GM19025 (cell line): ENCODE data around the gene MED29.

Experiments
- ATAC-seq: cut with Tn5 transposase; IDR thresholded peaks from one replicate; pipeline ENCODE4 v1.9.1; 2021; ENCODE audit warnings: mild to moderate bottlenecking, low read depth, moderate library complexity; ENCODE audit not compliant: unreplicated experiment

MED29 gene

DNA sequence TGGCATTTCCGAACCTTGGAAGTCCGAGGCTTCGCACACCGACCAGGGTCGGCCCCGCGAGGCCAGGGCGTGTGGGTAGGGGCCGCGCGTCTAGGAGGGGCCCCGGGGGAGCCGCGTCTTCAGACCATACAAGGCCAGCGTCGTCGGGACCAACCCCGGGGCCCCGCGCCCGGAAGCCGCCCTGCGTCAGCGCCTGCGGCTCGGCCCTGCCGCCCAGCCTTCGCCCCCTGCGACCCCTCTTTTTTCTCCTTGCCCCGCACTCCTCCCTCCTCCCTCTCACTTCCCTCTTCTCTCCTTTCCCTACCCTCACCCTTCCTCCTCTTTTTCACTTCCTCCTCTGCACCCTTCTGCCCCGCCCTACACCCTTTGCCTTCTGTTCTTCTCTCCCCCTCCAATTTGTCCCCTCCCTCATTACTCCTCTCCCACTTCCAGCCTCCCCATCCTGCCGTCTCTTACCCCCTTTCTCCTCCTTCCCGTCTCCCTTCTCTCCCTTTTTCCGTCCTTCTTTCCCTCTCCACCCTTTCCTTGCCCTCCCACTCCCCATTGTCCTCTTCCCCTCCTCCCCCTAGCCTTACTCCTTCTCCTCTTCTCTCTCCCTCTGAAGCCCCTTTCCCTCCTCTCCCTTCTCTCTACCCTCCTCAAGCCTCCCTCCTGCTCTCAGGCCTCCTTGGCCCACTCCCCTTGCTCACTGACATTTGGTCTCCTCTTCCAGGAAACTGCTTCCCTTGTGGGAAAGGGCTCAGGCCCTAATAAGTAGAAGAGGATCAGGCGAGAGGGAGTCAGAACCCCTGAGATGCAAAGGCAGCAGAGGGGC is 19.0 kb downstream of the MED29 start:
- no peak for ATAC-seq

DNA sequence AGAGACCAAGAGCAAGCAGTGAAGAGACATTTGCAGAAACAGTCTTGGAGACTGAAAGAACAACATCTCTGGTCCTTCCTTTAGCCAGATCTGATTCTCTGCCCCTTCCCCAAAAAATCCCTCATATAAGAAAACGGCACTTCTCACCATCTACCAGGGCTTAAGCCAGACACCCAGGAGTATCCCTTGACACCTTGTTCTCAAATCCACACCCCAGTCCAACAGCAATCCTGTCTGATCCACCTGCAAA is 19.6 kb downstream of the MED29 start:
- ATAC-seq = no peak

DNA sequence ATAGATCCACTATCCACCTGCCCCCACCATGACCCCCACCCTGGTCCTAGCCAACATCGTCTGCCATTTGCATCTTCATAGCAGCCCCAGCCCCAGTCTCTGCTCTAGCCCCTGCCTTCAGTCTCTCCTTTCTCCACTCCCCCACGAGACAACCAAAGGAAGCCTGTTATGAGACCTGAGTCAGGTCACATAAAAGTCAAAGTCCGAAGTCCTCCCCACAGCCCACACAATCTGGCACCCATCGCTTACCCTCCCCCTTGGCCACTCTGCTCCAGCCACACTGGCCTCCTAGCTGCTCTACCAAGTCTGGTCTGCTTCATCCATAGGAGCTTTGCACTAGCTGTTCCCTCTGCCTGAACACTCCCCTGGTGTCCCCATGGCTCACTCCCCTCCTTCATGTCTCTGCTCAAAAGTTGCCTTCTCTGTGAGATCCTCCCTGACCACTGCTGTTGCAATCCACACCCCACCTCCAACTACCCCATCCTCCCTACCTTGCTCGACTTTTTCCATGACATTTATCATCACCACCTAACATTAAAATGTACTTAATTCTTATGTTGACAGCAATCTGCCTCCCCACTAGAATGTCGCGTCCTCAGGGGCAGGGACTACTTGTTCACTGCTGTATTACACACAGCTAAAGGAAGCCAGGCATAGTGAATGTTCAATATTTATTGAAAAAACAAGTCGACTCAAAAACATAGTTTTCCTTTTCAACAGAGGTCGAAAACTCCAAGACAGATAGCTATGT is 20.1 kb downstream of the MED29 start:
- ATAC-seq = no peak

DNA sequence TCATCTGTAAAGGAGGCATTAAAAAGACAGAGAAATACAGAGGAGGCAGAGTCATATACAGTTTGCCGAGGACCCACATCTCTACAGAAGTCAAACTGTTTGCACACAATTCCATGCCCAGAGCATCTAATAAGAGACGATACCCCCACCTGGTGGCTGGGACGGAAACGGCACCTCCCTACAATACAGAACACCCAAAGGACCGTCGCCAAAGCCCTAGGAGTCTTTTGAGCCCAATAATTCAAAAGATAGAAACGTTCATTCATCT is 20.6 kb downstream of the MED29 start:
- peak; percentile 16 for ATAC-seq

DNA sequence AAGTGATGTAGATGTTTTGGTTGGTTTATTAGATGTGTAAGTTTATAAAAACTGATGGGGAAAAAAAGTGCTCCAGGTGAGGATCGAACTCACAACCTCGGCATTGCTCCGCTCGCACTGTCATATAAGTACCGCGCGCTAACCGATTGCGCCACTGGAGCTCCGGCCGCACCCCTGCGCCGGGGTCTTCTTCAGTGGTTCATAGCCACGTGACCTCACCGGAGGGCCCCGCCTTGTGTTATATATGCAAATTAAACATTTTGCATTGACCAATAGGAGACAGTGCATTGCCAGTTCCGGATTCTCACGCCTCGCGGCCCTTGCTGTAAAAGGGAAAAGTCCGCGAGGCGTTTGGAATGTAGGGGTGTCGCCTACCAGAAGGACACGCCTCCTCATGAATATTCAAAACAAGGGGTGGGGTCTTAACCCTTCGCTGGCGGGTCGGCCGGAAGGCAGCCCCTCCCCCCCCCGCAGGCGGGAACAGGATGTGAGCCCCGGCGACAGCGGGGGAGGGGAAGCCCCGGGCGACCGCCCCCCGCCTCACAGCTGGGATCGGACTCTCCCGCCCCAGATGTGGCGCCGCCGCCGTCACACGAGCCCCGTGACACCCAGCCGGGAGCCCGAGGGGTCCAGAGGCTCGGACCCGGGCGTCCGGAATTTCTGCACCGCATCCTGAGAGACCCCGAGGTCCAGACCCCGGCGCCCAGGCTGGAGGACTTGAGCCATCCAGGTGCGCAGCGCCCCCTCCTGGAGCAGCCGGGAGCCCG is 21.1 kb downstream of the MED29 start, which contains the start of gene PLEKHG2:
PLEKHG2 (plus strand) TSS at position 570 of the 767 bp plus-strand sequence. CDS start 1,418 bp downstream, outside the sequence.
- ATAC-seq = peak; percentile 48

DNA sequence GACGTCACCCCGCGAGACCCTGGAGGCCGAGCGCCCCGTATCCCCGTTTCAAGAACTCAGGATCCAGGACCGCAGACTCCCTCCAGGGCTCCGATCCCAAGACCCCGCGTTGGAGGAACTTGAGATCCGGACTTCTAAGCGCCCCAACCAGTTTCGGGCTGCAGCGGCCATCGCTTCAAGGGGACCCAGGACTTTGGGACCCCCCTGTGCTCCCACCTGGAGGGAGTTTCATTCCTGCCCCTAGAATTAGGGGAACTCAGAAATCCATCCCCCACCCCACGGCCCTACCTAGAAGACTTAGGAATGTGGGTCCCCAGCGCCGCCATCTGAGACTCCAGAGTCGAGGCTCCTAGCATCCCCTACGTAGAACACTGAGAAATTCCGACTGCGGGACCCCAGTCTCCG is 21.7 kb downstream of the MED29 start:
- no peak for ATAC-seq

DNA sequence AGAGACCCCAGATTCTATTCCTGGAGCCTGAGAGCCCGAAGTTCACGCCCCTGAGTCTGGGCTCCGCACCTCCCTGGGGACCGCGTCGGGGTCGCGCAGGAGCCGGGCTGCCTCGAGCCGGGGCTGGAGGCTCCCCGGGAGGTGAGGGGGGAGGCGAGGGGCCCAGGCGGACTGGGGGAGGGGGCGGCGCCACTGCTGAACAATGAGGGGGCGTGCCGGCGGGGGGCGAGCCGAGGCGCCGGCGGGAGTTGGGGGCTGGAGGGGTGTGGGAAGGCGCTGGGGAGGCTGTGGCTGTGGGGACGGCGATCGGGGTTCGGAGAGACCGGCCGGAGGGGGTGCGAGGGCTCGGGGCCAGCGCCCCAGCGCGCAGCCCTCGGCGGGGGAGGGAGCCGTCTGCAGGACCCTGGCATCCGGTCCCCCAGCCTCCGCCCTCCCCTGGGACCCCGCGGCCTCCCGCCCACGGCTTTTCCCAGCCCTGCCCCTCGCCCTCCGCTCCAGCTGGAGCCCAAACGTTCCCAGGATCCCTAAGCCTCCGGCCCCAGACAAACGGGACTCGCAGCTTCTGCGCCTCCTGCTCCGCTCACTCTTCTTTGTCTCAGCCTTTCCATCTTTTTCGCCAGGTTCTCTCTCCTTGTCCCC is 22.2 kb downstream of the MED29 start:
- no peak for ATAC-seq

DNA sequence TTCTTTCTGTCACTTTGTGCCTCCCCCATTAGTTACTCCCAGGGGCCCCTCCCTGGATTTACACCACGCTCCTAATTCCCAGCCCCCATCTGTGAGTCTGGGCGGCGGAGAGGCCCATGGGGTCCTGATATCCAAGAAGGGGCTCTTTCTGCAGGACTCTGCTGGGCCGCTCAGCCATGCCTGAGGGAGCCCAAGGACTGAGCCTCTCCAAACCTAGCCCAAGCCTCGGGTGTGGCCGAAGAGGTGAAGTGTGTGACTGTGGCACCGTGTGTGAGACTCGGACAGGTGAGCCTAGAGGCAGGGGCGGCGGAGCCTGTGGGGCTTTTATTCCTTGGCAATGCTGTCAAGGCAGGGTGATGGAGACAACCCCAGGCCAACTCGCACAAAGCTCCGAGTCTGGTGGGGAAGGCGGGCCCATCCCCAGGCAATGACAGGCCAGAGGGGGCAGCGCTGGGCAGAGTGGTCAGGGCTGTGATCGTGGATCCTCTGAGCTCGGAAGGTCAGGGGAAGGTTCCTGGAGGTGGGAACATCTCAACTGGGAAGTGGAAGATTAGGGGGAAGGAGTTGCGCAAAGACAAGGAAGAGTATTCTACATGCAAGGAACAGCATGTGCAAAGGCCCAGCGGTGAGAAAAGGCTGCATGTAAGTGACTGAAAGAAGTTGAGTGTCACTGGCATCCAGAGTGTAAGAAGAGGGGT is 22.9 kb downstream of the MED29 start:
- no peak for ATAC-seq

DNA sequence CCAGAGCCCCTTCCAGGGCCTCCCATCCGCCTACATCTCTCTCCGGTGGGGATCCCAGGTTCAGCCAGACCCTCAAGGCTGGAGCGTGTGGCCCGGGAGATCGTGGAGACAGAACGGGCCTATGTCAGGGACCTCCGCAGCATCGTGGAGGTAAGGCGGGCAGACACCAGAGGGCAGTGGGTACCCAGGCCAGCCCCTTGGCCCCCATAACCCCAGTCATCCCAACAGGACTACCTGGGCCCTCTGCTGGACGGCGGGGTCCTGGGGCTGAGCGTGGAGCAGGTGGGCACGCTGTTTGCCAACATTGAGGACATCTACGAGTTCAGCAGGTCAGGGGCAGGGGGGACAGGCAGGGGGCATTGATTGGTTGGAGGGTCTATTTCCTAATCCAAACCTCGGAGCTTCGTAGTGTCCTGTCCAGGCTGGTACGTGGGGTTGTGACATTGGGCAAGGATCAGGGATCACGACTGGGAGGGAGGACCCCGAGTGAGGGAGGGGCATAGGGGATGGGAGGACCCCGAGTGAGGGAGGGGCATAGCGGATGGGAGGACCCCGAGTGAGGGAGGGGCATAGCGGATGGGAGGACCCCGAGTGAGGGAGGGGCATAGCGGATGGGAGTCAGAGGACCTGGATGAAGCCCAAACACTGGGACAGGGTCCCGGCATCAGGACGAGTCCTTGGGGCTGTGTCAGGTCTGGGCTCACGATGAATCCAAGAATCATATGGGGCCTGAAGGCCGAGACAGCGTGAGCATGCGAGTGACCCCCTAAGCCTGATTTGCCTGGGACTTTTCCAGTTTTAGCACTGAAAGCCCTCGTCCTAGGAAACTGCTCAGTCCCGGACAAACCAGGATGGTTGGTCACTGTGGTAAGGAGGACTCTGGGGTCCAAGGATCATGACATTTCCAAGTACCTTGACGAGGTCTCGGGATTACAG is 24.2 kb downstream of the MED29 start:
- no peak for ATAC-seq

DNA sequence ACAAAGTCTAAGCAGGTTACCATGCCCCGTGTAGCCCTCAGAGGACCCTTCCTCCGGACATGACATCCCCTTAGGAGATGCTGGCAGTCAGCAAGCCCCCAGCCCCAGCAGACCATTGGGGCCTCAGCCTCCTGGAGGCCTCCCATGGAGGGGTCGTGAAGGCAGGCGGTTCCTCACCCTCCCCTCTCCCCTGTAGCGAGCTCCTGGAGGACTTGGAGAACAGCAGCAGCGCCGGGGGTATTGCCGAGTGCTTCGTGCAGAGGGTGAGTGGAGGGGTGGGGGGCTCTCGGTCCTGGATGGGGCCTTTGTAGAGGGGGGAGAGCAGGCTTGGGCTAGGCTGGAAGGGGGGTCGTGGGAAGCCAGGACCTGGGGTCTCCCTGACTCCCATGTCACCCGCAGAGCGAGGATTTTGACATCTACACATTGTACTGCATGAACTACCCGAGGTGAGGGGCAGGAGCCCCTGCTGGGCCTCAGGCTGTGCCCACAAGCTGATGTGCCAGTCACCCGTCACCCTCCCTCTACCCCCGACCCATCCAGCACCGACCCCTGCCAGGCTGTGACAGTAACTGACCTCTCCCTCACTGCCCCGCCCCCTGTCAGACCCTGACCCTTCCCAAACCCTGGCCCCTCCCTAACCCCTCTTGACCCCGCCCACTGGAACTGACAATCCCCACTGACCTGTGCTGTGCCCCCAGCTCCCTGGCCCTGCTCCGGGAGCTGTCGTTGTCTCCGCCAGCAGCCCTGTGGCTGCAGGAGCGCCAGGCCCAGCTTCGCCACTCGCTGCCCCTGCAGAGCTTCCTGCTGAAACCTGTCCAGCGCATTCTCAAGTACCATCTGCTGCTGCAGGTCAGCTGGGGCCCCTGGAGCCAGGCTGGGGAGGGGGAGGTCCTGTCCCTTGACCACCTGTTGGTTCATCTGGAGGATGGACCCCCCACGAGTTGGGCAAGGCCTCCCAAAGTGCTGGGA is 25.3 kb downstream of the MED29 start:
- ATAC-seq = no peak

DNA sequence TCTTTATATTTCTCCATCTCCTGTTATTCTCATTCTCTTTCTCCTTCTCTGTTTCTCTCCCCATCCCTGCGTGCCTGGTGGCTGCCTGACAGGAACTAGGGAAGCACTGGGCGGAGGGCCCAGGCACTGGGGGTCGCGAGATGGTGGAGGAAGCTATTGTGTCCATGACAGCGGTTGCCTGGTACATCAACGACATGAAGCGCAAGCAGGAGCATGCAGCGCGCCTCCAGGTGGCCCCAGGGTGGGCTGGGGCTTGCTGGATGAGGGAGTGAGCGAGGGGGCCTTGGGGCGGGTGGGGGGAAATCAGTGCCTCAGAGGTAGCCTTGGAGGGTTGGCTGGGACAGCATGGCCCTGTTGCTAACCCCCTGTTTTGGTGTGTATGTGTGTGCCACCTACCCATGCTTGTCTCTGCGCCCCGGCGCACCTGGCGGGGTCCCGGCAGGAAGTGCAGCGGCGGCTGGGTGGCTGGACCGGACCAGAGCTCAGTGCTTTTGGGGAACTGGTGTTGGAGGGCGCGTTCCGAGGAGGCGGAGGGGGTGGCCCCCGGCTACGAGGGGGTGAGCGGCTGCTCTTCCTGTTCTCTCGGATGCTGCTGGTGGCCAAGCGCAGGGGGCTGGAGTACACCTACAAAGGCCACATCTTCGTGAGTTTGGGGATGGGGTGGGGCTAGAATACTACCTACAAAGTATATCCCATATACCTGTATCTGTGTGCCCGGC is 26.4 kb downstream of the MED29 start:
- no peak for ATAC-seq

DNA sequence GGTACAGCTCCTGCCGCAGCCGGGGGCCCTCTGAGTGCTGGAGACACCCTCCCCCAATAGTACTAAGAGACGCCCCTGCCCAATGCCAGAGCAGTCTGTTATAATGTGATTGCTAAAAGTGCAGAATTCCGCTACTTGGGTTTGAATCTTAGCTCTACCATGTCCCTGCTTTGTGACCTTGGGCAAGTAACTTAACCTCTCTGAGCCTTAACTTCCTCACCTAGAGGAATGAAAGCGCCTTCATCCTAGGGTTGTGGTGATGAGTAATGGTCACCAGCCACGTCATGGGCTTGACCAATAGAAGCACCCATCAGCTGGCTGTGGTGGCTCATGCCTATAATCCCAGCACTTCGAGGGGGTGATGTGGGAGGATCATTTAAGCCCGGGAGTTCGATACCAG is 27.8 kb downstream of the MED29 start:
- ATAC-seq = no peak

DNA sequence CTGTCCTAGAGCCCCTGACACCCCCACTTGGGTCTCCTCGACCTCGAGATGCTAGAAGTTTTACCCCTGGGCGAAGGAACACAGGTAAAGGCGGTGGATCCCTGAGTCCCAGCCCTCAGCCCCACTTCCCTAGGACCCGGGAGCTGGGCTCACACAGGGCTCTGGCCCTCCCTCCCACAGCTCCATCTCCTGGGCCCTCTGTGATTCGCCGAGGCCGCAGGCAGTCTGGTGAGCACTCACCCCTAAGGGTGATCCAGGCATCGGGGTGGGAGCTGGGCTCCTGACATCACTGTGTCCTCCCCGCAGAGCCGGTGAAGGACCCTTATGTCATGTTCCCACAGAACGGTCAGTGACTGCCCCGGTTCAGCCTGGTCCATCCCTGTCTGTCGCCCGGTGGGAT is 29.6 kb downstream of the MED29 start:
- ATAC-seq = no peak

DNA sequence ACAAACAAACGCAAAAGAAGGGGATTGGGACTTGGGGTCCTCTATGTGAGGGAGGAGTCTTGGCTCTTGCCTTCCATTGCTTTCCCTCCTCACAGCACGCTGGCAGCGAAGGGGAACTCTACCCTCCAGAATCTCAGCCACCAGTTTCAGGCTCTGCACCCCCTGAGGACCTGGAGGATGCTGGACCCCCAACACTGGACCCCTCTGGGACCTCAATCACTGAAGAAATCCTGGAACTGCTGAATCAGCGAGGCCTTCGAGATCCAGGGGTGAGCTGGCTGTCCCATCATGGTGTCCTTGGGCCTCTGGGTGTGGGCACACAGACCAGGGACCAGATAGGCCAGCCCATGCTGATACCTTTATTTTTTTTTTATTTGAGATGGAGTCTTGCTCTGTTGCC is 30.8 kb downstream of the MED29 start:
- no peak for ATAC-seq

DNA sequence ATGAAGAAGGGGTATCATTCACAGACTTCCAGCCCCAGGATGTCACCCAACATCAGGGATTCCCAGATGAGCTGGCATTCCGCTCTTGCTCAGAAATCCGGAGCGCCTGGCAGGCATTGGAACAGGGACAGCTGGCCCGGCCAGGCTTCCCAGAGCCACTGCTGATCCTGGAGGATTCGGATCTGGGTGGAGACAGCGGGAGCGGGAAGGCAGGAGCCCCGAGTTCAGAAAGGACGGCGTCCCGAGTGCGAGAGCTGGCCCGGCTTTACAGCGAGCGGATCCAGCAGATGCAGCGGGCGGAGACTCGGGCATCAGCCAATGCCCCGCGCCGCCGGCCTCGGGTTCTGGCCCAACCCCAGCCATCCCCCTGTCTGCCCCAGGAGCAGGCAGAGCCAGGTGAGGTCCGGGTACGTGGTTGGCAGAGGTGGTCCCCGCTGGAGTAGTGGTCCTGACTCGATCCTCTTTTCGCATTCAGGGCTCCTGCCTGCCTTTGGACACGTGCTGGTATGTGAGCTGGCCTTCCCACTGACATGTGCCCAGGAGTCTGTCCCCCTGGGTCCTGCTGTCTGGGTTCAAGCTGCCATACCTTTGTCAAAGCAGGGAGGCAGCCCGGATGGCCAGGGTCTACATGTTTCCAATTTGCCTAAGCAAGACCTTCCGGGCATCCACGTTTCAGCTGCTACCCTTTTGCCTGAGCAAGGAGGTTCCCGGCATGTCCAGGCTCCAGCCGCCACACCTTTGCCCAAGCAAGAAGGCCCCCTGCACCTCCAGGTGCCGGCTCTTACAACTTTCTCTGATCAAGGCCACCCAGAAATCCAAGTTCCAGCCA is 32.3 kb downstream of the MED29 start:
- ATAC-seq = no peak

DNA sequence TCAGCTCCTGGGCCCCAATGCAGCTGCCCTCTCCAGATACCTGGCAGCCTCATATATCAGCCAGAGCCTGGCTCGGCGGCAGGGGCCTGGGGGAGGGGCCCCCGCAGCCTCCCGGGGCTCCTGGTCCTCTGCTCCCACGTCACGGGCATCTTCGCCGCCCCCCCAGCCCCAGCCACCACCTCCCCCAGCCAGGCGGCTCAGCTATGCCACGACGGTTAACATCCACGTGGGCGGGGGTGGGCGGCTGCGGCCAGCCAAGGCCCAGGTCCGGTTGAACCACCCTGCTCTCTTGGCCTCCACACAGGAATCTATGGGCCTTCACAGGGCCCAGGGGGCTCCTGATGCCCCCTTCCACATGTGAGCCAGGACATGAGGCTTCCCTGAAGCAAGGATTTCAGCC is 33.8 kb downstream of the MED29 start:
- ATAC-seq = no peak

DNA sequence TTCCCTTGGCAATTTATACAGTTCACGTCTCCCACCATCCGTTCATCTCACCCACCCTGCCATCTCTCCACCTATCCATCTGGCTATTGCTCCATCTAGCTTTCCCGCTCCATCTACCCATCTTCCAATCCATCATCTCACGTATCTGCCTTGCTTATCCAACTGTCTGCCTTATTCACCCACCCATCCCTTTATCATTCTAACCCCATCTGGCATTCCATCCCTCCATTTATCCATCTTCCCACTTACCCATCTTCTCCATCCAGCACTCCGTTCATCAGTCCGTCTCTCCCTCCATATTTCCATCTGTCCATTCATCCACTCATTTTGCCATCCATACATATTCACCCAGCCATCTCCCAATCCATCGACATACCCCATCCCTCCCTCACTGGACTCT is 34.6 kb downstream of the MED29 start:
- no peak for ATAC-seq
